Skeletal muscle tissue (tissue), 4 donors: ENCODE results near the gene FARS2. TPM values are rescaled to one million over a fixed set of nuclear protein-coding genes. Genes with fewer than 3 reads are reported as not detected.

Experiments
- H3K27ac ChIP-seq: one replicate; pipeline ENCODE4 v1.7.0; 2013; ENCODE audit warnings: mild to moderate bottlenecking, low read depth, low read length, inconsistent platforms
- H3K27me3 ChIP-seq, 3 donors: one replicate each; pipeline ENCODE4 v1.7.0; 2013; ENCODE audit warnings: low read length in 3 of 3; ENCODE audit not compliant: control insufficient read depth in 3 of 3, insufficient read depth in 3 of 3
- H3K36me3 ChIP-seq, 3 donors: one replicate each; pipeline ENCODE4 v1.7.0; 2013; ENCODE audit warnings: low read length in 3 of 3; ENCODE audit not compliant: control insufficient read depth in 3 of 3, insufficient read depth in 3 of 3
- H3K4me1 ChIP-seq, 3 donors: one replicate each; pipeline ENCODE4 v1.7.0; 2013; ENCODE audit warnings: low read length in 3 of 3, mild to moderate bottlenecking in 3 of 3; ENCODE audit not compliant: control insufficient read depth in 3 of 3, insufficient read depth in 3 of 3
- H3K4me3 ChIP-seq, 3 donors: one replicate each; pipeline ENCODE4 v1.7.0; 2013; ENCODE audit warnings: low read length in 3 of 3
- H3K9ac ChIP-seq, 3 donors: one replicate each; pipeline ENCODE4 v1.7.0; 2013; ENCODE audit warnings: low read length in 3 of 3, mild to moderate bottlenecking in 3 of 3, moderate library complexity in 2 of 3, low read depth in 1 of 3
- H3K9me3 ChIP-seq, 3 donors: one replicate each; pipeline ENCODE4 v1.7.0; 2013; ENCODE audit warnings: low read length in 3 of 3; ENCODE audit not compliant: control insufficient read depth in 3 of 3
- total RNA-seq: library from RNA; depleted of rRNA; stranded (reverse); fragments of >200 nt; gene quantifications from one replicate; pipeline ENCODE4 v1.2.3, GENCODE V29; 2014
- donor health status: Osteomylitis.

The FARS2 gene
- total RNA-seq, 1 donor from 2014 or later: 27.7 TPM

- H3K4me1 ChIP-seq: peaks cover 15 to 56% (median 28%) of the 10 kb centered on the region in 3 donors
- no peaks in the 10 kb centered on the region for H3K9me3 ChIP-seq
- H3K27ac ChIP-seq: no peak overlapping the region
These were observed 486.1 kb downstream of the FARS2 start for GRCh38 chr6:5747379-5747778.

GRCh38 chr6:5749016-5749650 is 487.8 kb downstream of the FARS2 start:
- Histone ChIP-seq H3K4me1 (peaks cover 27 to 68% (median 39%) of the 10 kb centered on the region in 3 donors), H3K4me3 (no peak overlapping the region), H3K9me3 (peaks cover 0 to under 1% (median 0%) of the 10 kb centered on the region in 3 donors), H3K36me3 (no peaks in the 10 kb centered on the region), H3K9ac (peak overlapping the region in 1 of 3 donors; percentile 17), H3K27ac (no peak overlapping the region), H3K27me3 (no peaks in the 10 kb centered on the region)

More at GRCh38 chr6:5747379-5747778, 486.1 kb downstream of the FARS2 start:
- no peak overlapping the region for H3K9ac ChIP-seq
- no peaks in the 10 kb centered on the region for H3K27me3 ChIP-seq
- no peaks in the 10 kb centered on the region for H3K36me3 ChIP-seq
- no peak overlapping the region for H3K4me3 ChIP-seq

DNA sequence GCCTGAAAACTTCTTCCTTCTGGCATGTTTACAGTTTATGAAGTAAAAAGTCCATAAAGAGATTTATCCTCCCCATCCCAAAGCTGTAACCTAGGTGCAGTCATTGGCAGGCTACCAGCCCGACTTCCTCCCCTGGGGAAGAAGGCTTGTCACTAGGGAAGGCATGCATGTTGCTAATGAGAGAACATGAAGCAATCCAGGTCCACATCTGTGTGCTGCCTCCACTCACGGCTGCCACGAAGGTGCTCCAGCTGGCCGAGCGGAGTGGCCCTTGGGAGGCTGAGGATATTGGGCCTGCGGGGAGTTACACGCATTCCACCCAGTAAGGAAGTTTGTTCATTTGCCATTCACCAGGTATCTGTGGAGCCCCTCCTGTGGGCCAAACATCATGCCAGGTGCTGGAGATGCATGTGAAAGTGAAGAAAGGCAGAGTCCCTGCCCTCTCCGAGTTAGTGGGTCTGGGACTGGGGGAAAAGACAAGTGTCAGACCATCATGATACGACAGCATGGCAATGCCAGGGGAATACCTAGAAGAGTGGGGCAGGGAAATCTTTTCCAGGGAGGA is 488.4 kb downstream of the FARS2 start:
- H3K4me3 ChIP-seq: no peak overlapping the region

DNA sequence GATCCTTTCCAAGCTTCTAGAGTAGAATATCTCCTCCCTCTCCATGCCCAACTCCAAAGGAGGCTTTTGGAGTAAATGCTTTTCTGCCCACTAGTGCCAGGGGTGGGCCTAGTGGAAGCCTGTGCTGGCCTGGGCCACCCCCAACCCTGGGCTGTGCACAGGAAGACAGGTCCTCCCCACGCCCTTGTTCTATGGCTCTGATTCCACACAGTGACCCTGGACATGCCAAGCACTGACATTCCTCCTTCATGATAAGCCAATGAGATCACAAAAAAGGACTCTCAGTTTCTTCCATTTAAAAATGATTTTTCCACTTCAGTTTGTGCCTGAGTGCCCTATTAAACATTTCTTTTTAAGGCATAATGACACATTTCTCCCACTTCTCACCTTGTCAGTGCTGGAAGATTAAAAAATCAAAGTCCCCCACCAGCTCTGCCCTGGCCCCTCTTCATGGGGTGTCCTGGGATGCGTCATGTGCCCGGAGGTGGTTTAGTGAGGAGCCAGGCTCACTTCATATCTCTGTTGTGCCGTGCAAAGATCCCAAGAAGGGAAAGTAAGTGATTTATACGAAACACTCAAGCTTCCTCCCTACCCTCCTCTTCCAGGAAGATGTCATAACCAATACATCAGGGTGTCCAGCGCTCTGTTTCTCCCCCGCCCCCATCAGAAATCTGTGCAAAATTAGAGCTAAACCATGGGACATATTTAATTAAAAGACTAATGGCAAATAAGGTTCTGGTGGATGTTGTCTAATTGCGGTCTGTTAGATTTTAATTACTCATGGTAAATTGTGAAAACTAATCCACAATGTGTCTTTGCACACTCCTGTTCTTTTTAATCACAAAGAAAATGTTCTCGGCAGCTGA is 490.4 kb downstream of the FARS2 start:
- Histone ChIP-seq H3K27me3 (no peaks in the 10 kb centered on the region), H3K27ac (peak overlapping the region; percentile 79), H3K9me3 (peaks cover 0 to 5% (median 0%) of the 10 kb centered on the region in 3 donors), H3K4me1 (peaks cover 25 to 47% (median 31%) of the 10 kb centered on the region in 3 donors), H3K9ac (peak overlapping the region in 2 of 3 donors; percentile 28 to 51), H3K4me3 (peak overlapping the region in 1 of 3 donors; percentile 27), H3K36me3 (no peaks in the 10 kb centered on the region)

More for the DNA sequence above, 488.4 kb downstream of the FARS2 start:
- H3K4me1 ChIP-seq: peaks cover 27 to 66% (median 39%) of the 10 kb centered on the region in 3 donors
- H3K27me3 ChIP-seq: no peaks in the 10 kb centered on the region
- no peak overlapping the region for H3K9ac ChIP-seq
- peaks cover 0 to 5% (median 0%) of the 10 kb centered on the region in 3 donors for H3K9me3 ChIP-seq
- H3K36me3 ChIP-seq: no peaks in the 10 kb centered on the region
- no peak overlapping the region for H3K27ac ChIP-seq

DNA sequence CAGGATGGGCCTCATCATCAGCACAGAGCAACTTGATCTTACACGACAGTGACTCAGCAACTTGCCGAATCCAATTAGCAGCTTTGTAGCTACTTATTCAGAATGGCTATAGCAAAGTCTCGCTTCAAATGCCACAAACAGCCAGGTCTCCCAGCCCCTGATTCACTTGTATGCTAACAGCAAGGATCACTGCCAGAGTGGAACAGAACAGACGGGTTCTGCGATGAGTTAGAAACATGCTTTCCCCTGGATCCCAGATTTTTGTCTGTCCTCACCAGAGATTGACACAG is 491.0 kb downstream of the FARS2 start:
- H3K9me3 ChIP-seq: peaks cover 0 to 5% (median 0%) of the 10 kb centered on the region in 3 donors
- no peaks in the 10 kb centered on the region for H3K36me3 ChIP-seq
- no peaks in the 10 kb centered on the region for H3K27me3 ChIP-seq
- peaks cover 20 to 41% (median 27%) of the 10 kb centered on the region in 3 donors for H3K4me1 ChIP-seq
- H3K9ac ChIP-seq: peak overlapping the region in 1 of 3 donors; percentile 28
- H3K4me3 ChIP-seq: no peak overlapping the region
- peak overlapping the region; percentile 79 for H3K27ac ChIP-seq

- peaks cover 20 to 38% (median 27%) of the 10 kb centered on the region in 3 donors for H3K4me1 ChIP-seq
- H3K9me3 ChIP-seq: peaks cover 0 to 5% (median 0%) of the 10 kb centered on the region in 3 donors
- H3K27ac ChIP-seq: peak overlapping the region; percentile 79
- no peak overlapping the region for H3K9ac ChIP-seq
- no peaks in the 10 kb centered on the region for H3K36me3 ChIP-seq
- peak overlapping the region in 1 of 3 donors; percentile 11 for H3K4me3 ChIP-seq
- H3K27me3 ChIP-seq: no peaks in the 10 kb centered on the region
These were observed 491.9 kb downstream of the FARS2 start for GRCh38 chr6:5753209-5753608.

DNA sequence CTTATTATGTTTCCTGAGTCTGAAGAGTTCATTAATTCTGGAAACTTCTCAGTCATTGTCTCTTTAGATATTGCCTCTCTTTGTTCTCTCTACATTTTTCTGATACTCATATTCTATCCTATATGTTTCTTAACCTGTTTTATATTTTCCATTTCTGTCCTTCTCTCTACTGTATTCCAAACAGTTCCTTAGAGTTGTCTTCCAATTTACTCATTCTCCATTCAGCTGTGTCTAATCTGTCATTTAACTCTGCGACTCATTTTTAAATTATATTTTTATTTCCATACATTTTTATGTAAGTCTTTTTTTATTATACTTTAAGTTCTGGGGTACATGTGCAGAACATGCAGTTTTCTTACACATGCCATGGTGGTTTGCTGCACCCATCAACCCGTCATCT is 493.6 kb downstream of the FARS2 start:
- H3K9ac ChIP-seq: no peak overlapping the region
- H3K4me3 ChIP-seq: no peak overlapping the region
- H3K9me3 ChIP-seq: peaks cover 0 to 5% (median 0%) of the 10 kb centered on the region in 3 donors
- no peak overlapping the region for H3K27ac ChIP-seq
- no peaks in the 10 kb centered on the region for H3K36me3 ChIP-seq
- H3K4me1 ChIP-seq: peaks cover 20 to 31% (median 24%) of the 10 kb centered on the region in 3 donors
- no peaks in the 10 kb centered on the region for H3K27me3 ChIP-seq

DNA sequence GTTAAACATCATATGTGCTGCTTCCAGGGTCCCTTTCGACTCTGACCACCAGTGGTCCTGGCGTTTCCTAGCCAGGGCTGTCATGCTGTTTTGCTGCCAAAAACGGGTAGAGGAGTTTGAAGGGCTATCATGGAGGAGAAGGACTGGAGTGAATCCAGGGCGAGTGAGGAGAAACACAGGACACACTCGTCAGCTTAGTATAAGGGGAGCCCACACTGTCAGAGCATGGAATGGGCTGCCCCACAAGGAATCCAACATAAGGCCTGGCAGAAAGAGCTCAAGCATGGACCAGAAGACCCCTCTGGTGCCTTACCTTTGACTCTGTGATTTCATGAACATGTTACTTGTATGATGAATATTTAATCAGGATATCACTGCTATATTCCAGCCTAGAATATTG is 498.3 kb downstream of the FARS2 start:
- H3K4me3 ChIP-seq: no peak overlapping the region
- no peaks in the 10 kb centered on the region for H3K9me3 ChIP-seq
- H3K36me3 ChIP-seq: no peaks in the 10 kb centered on the region
- H3K4me1 ChIP-seq: peaks cover 15 to 32% (median 18%) of the 10 kb centered on the region in 3 donors
- H3K9ac ChIP-seq: no peak overlapping the region
- no peaks in the 10 kb centered on the region for H3K27me3 ChIP-seq
- H3K27ac ChIP-seq: no peak overlapping the region

GRCh38 chr6:5761370-5761769 is 500.1 kb downstream of the FARS2 start:
- Histone ChIP-seq H3K27ac (no peak overlapping the region), H3K9me3 (no peaks in the 10 kb centered on the region), H3K36me3 (no peaks in the 10 kb centered on the region), H3K4me1 (peaks cover 24 to 40% (median 27%) of the 10 kb centered on the region in 3 donors), H3K4me3 (no peak overlapping the region), H3K27me3 (no peaks in the 10 kb centered on the region), H3K9ac (no peak overlapping the region)
